Measurements from ENCODE around the gene FGF21. TPM values are rescaled to one million over a fixed set of nuclear protein-coding genes. Genes with fewer than 3 reads are reported as not detected.
"Not testable (repeated sequence)": the region's sequence is repeated elsewhere in the genome, so short reads cannot be mapped to it uniquely, and the experiment has no call there.

FGF21 gene
- total RNA-seq, 2 experiments from 2014 or later = not detected

- Mint-ChIP-seq H3K9me3 (no peaks in the 10 kb centered on the region), H3K27me3 (peaks cover 32% of the 10 kb centered on the region), H3K4me1 (peaks cover 30% of the 10 kb centered on the region), H3K4me3 (peak overlapping the region; percentile 32), H3K27ac (no peak overlapping the region), H3K36me3 (ENCODE audit: low read depth) (no peaks in the 10 kb centered on the region)
- no peak for DNase-seq
- ChIA-PET CTCF (interaction anchor here (1.2 kb wide), 1 partner anchor 12 kb away, joined by 5 read pairs; no protein-coding TSS in a partner anchor), POLR2A (no interaction called here)
Observed at GRCh38 chr19:48750771-48751504, 4.4 kb upstream of the FGF21 start.

DNA sequence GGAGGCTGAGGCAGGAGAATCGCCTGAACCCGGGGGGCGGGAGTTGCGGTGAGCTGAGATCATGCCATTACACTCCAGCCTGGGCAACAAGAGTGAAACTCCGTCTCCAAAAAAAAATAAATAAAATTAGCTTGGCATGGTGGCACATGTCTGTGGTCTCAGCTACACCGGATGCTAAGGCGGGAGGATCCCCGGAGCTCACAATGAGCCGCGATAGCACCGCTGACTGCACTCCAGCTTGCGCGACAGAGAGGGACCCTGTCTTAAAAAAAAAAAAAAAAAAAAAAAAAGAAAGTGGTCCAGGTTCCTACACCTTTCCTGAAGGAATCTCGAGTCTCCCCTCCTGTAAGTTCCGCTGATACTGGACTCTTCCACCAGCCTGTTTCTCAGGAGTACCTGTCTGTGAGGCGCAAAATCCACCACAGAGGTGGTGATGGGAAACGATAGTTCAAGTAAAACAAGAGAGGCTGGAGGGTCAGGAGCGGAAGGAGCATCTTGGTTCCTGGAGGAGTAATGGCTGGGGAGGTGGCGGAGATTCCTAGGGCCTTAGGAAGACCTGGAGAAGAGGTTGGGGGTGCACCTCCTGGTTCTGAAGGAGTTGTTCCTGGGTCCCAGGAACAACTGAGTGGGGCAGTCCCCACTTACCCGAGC, 3.4 kb upstream of the FGF21 start:
- CTCF ChIA-PET = interaction anchor here (0.6 to 1.2 kb wide), 4 partner anchors 9 to 44 kb away, joined by 3 to 5 read pairs (median 3); no protein-coding TSS in a partner anchor

DNA sequence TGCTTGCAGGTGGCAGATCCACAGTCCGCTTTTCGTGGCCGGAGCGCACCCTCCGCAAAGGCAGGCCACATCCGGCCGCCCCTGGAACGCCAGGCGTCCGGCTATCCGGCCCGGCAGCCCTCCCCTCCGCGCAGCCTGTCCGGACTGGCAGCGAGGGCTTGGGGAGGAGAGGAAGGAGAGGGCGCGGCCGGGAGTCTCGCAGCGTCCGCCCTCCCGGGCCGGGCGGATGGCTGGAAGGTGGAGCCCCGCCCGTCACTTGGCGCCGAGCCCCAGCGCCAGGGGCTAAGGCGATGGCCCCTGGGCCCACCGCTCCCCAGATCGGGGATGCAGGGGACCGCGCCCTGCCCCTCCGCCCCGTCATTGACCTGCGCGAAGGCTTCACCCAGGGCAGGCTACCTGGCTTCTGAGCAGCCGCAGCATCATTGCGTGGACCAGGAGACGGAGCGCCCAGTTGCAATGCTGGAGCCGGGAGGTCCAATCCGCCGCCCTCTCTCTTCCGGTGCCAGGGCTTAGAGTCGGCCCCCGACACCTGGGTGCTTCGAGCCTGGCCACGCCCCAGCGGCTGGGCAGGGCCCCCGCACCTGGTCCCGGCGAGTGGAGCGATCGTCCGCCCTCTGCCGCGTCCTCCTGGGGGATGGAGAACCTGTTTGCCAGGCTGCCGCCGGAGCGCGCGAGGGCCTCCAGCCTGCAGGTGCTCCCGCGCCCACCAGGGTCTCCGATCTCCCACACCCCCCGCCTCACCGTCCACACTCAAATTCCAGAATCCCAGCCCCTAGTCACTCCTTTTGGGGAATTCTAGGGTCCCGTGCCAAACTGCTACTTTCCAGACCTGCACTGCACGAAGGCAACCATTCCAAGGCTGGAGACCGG, 2.6 kb upstream of the FGF21 start, which contains the start of gene FUT1:
FUT1 (minus strand) TSS at position 146 of the 870 bp plus-strand sequence. CDS start 1,360 bp downstream, outside the sequence.
- H3K27ac Mint-ChIP-seq = peak within 1 kb of the TSS; percentile 57
- H3K36me3 Mint-ChIP-seq (ENCODE audit: low read depth) = no peaks in the 10 kb centered on the region
- H3K27me3 Mint-ChIP-seq = peaks cover 26% of the 10 kb centered on the region
- ChIA-PET CTCF (interaction anchor here (0.9 to 1.1 kb wide), 2 partner anchors 8 to 43 kb away, joined by 3 read pairs; no protein-coding TSS in a partner anchor), POLR2A (no interaction called here)
- no peaks in the 10 kb centered on the region for H3K9me3 Mint-ChIP-seq
- peak within 1 kb of the TSS; percentile 72 for H3K4me3 Mint-ChIP-seq
- peaks cover 23% of the 10 kb centered on the region for H3K4me1 Mint-ChIP-seq
- peak; percentile 26 for DNase-seq

More for the DNA sequence above, 3.4 kb upstream of the FGF21 start:
- peak overlapping the region; percentile 72 for H3K4me3 Mint-ChIP-seq
- peak overlapping the region; percentile 57 for H3K27ac Mint-ChIP-seq
- peaks cover 26% of the 10 kb centered on the region for H3K4me1 Mint-ChIP-seq
- H3K9me3 Mint-ChIP-seq = no peaks in the 10 kb centered on the region
- H3K27me3 Mint-ChIP-seq = peaks cover 28% of the 10 kb centered on the region
- POLR2A ChIA-PET = interaction anchor here (0.7 kb wide), 1 partner anchor 31 kb away, joined by 4 read pairs; no protein-coding TSS in a partner anchor
- peak; percentile 30 for DNase-seq
- H3K36me3 Mint-ChIP-seq (ENCODE audit: low read depth) = no peaks in the 10 kb centered on the region

DNA sequence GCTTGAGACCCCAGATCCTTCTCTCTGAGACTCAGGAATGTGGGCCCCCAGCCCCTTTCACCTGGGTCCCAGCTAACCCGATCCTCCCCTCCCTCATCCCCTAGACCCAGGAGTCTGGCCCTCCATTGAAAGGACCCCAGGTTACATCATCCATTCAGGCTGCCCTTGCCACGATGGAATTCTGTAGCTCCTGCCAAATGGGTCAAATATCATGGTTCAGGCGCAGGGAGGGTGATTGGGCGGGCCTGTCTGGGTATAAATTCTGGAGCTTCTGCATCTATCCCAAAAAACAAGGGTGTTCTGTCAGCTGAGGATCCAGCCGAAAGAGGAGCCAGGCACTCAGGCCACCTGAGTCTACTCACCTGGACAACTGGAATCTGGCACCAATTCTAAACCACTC, 463 bp downstream of the FGF21 start:
- Mint-ChIP-seq H3K36me3 (ENCODE audit: low read depth) (no peaks in the 10 kb centered on the region), H3K9me3 (no peaks in the 10 kb centered on the region), H3K4me3 (no peak overlapping the region), H3K27ac (no peak overlapping the region), H3K4me1 (peaks cover 31% of the 10 kb centered on the region), H3K27me3 (peaks cover 31% of the 10 kb centered on the region)
- DNase-seq = no peak
- CTCF ChIA-PET = interaction anchor here (1.0 kb wide), 1 partner anchor 87 kb away, joined by 5 read pairs; no protein-coding TSS in a partner anchor
- POLR2A ChIA-PET = interaction anchor here (0.6 kb wide), 1 partner anchor 13 kb away, joined by 3 read pairs; no protein-coding TSS in a partner anchor

- CTCF ChIA-PET = interaction anchor here (1.0 kb wide), 1 partner anchor 86 kb away, joined by 5 read pairs; no protein-coding TSS in a partner anchor
Observed at GRCh38 chr19:48756212-48756611, 888 bp downstream of the FGF21 start.

GRCh38 chr19:48756686-48757085, 1.4 kb downstream of the FGF21 start:
- ChIA-PET POLR2A (no interaction called here), CTCF (no interaction called here)
- Mint-ChIP-seq H3K9me3 (no peaks in the 10 kb centered on the region), H3K27ac (no peak overlapping the region), H3K36me3 (ENCODE audit: low read depth) (no peaks in the 10 kb centered on the region), H3K4me1 (peaks cover 27% of the 10 kb centered on the region), H3K4me3 (no peak overlapping the region), H3K27me3 (peaks cover 28% of the 10 kb centered on the region)
- no peak for DNase-seq

More at GRCh38 chr19:48756212-48756611, 888 bp downstream of the FGF21 start:
- POLR2A ChIA-PET = no interaction called here
- Mint-ChIP-seq H3K4me3 (no peak overlapping the region), H3K27me3 (peaks cover 30% of the 10 kb centered on the region), H3K9me3 (no peaks in the 10 kb centered on the region), H3K4me1 (peaks cover 29% of the 10 kb centered on the region), H3K36me3 (ENCODE audit: low read depth) (no peaks in the 10 kb centered on the region), H3K27ac (no peak overlapping the region)
- DNase-seq = no peak

- ChIA-PET POLR2A (no interaction called here), CTCF (no interaction called here)
- Mint-ChIP-seq H3K4me3 (no peak overlapping the region), H3K36me3 (ENCODE audit: low read depth) (no peaks in the 10 kb centered on the region), H3K4me1 (peaks cover 23% of the 10 kb centered on the region), H3K27me3 (peaks cover 25% of the 10 kb centered on the region), H3K27ac (no peak overlapping the region), H3K9me3 (no peaks in the 10 kb centered on the region)
- no peak for DNase-seq
Observed at GRCh38 chr19:48757089-48757675, 1.9 kb downstream of the FGF21 start.

DNA sequence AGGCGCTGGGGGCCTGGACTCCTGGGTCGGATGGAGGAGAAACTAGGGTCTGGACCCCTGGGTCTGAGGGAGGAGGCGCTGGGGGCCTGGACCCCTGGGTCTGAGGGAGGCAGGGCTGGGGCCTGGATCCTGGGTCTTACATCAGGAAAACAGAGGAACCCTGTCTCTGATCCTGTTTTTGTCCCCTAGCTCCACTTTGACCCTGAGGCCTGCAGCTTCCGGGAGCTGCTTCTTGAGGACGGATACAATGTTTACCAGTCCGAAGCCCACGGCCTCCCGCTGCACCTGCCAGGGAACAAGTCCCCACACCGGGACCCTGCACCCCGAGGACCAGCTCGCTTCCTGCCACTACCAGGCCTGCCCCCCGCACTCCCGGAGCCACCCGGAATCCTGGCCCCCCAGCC, 2.4 kb downstream of the FGF21 start:
- H3K4me3 Mint-ChIP-seq = no peak overlapping the region
- H3K27me3 Mint-ChIP-seq = peaks cover 27% of the 10 kb centered on the region
- H3K27ac Mint-ChIP-seq = no peak overlapping the region
- no peaks in the 10 kb centered on the region for H3K9me3 Mint-ChIP-seq
- POLR2A ChIA-PET = no interaction called here
- no peaks in the 10 kb centered on the region for H3K36me3 Mint-ChIP-seq (ENCODE audit: low read depth)
- CTCF ChIA-PET = interaction anchor here (0.8 kb wide), 1 partner anchor 9 kb away, joined by 3 read pairs; no protein-coding TSS in a partner anchor
- peaks cover 22% of the 10 kb centered on the region for H3K4me1 Mint-ChIP-seq
- DNase-seq = no peak

- Mint-ChIP-seq H3K4me1 (peaks cover 9% of the 10 kb centered on the region), H3K36me3 (ENCODE audit: low read depth) (no peaks in the 10 kb centered on the region), H3K9me3 (no peaks in the 10 kb centered on the region), H3K27me3 (peaks cover 10% of the 10 kb centered on the region), H3K27ac (peak overlapping the region; percentile 62), H3K4me3 (no peak overlapping the region)
- DNase-seq = no peak
- ChIA-PET POLR2A (no interaction called here), CTCF (interaction anchor here (0.6 to 1.4 kb wide), 7 partner anchors 9 to 70 kb away, joined by 3 to 6 read pairs (median 3); partner anchors contain the start of gene FUT1)
Observed at GRCh38 chr19:48760504-48761205, 5.3 kb downstream of the FGF21 start.

GRCh38 chr19:48765816-48766215, 10.5 kb downstream of the FGF21 start:
- H3K4me3 Mint-ChIP-seq; H3K9me3 Mint-ChIP-seq; H3K27ac Mint-ChIP-seq; CTCF ChIA-PET; DNase-seq; POLR2A ChIA-PET; H3K36me3 Mint-ChIP-seq (ENCODE audit: low read depth); H3K4me1 Mint-ChIP-seq: not testable (repeated sequence)
- H3K27me3 Mint-ChIP-seq = peaks cover 21% of the 10 kb centered on the region

GRCh38 chr19:48768171-48768753, 12.9 kb downstream of the FGF21 start:
- DNase-seq; H3K4me1 Mint-ChIP-seq; H3K36me3 Mint-ChIP-seq (ENCODE audit: low read depth); CTCF ChIA-PET; H3K27ac Mint-ChIP-seq; POLR2A ChIA-PET; H3K9me3 Mint-ChIP-seq; H3K4me3 Mint-ChIP-seq: not testable (repeated sequence)
- H3K27me3 Mint-ChIP-seq = peaks cover 20% of the 10 kb centered on the region
